Tibial nerve (tissue), 3 donors: ENCODE measurements around the gene CNOT6.

Source experiments
- CTCF ChIP-seq, 5 experiments: fragments of 200-600 bp in 3 of 5; fragments of 450-650 bp in 2 of 5; sonication (generic) in 3 of 5; IDR thresholded peaks; one replicate each; pipeline ENCODE4 v1.5.1; 2016 to 2019; ENCODE audit warnings: antibody characterized with exemption in 5 of 5, mild to moderate bottlenecking in 3 of 5, moderate library complexity in 2 of 5
- POLR2A ChIP-seq, 2 donors: fragments of 450-650 bp; IDR thresholded peaks; one replicate each; pipeline ENCODE4 v1.6.1; 2017; ENCODE audit warnings: antibody characterized with exemption in 2 of 2, mild to moderate bottlenecking in 2 of 2, moderate library complexity in 2 of 2

- TF ChIP-seq CTCF (IDR thresholded peaks at IDR 0.05): no peak
- TF ChIP-seq POLR2A (IDR thresholded peaks at IDR 0.05): no peak
Observed at GRCh38 chr5:180463216-180463900, 30.8 kb upstream of the CNOT6 start.
